Left ventricle myocardium inferior (tissue), 1 donor: ENCODE measurements around the gene EZR. TPM values are rescaled to one million over a fixed set of nuclear protein-coding genes. Genes with fewer than 3 reads are reported as not detected.

ENCODE experiments used
- DNase-seq: peaks from one replicate; pipeline ENCODE4 v3.0.0-alpha.2; 2020
- H3K27ac ChIP-seq: fragments of 200-600 bp; replicated peaks from 2 replicates; pipeline ENCODE4 v1.8.0; 2021
- H3K27me3 ChIP-seq: fragments of 200-600 bp; 2 replicates; pipeline ENCODE4 v1.8.0; 2021; ENCODE audit warnings: low read depth
- H3K36me3 ChIP-seq: fragments of 200-600 bp; 2 replicates; pipeline ENCODE4 v1.8.0; 2021
- H3K4me1 ChIP-seq: fragments of 200-600 bp; 2 replicates; pipeline ENCODE4 v1.8.0; 2021
- H3K4me3 ChIP-seq: fragments of 200-600 bp; 2 replicates; pipeline ENCODE4 v1.8.0; 2021; ENCODE audit warnings: mild to moderate bottlenecking, moderate library complexity
- H3K9me3 ChIP-seq: fragments of 200-600 bp; replicated peaks from 2 replicates; pipeline ENCODE4 v1.8.0; 2021
- intact Hi-C: fragments of 100-400 bp; cut with micrococcal nuclease; formaldehyde crosslinking; loops from one replicate; pipeline ENCODE4 v1.11.0; 2022
- total RNA-seq: library from RNA; stranded (reverse); fragmentation: NEBNext Ultra II Directional; extraction: Animal tissue kit (Norgen Biotek cat#: 25700); gene quantifications from one replicate; pipeline ENCODE4 v1.2.1, GENCODE V29; 2021
- TF ChIP-seq, protein P1 (sequence below): fragments of 200-600 bp; IDR thresholded peaks from 2 replicates; pipeline ENCODE4 v1.8.0; 2021; ENCODE audit warnings: antibody characterized with exemption, mild to moderate bottlenecking, borderline replicate concordance
- donor health status: DM: no; HTN: yes; CAD: no; lungs with severe emphysema.

The EZR gene
- total RNA-seq, 1 donor from 2014 or later, result 242 TPM

DNA sequence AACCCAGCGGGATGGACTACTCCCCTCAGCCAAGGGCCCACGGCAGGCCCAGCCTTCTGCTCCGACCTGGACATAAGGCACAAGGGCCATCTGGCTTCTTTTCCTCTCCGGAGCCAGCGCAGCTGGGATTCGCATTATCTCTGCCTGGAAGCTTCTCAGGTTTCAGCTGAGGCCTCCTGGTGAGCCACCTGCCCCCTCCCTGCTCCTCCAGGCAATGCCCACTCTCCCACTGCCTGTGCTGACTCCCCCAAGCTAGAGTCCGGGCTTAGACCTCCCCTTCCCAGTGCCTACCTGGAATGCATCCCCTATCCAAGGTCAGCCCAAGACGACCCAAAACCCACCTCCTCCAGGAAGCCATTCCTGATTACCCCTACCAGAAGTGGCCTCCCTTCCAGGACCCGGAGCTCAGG is 60.7 kb downstream of the EZR start:
- no peak for DNase-seq
- no peaks in the 10 kb centered on the region for H3K27me3 ChIP-seq
- intact Hi-C loops, result no loop called here

DNA sequence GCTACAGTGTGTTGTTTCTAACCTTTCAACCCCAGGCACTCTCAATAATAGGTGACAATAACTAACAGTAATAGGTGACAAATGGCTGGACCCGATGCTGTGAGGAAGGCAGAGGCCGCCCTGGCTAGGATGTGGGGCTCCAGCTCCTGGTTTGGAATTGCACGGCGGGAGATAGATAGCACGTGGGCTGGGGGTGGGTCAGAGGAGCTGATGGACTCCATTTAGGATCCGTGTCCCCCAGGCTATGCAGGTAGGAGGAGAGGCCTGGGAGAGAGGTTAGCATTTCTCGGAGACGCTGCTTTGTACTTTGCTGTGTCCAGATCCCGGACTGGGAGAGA is 61.4 kb downstream of the EZR start:
- DNase-seq, result no peak
- no peak overlapping the region for H3K4me3 ChIP-seq
- H3K27ac ChIP-seq, result no peak overlapping the region
- intact Hi-C loops, result no loop called here
- TF ChIP-seq, protein P1, sequence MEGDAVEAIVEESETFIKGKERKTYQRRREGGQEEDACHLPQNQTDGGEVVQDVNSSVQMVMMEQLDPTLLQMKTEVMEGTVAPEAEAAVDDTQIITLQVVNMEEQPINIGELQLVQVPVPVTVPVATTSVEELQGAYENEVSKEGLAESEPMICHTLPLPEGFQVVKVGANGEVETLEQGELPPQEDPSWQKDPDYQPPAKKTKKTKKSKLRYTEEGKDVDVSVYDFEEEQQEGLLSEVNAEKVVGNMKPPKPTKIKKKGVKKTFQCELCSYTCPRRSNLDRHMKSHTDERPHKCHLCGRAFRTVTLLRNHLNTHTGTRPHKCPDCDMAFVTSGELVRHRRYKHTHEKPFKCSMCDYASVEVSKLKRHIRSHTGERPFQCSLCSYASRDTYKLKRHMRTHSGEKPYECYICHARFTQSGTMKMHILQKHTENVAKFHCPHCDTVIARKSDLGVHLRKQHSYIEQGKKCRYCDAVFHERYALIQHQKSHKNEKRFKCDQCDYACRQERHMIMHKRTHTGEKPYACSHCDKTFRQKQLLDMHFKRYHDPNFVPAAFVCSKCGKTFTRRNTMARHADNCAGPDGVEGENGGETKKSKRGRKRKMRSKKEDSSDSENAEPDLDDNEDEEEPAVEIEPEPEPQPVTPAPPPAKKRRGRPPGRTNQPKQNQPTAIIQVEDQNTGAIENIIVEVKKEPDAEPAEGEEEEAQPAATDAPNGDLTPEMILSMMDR, result no peak
- H3K27me3 ChIP-seq, result no peaks in the 10 kb centered on the region
- H3K9me3 ChIP-seq, result no peaks in the 10 kb centered on the region
- peaks cover 18% of the 10 kb centered on the region for H3K4me1 ChIP-seq
- H3K36me3 ChIP-seq, result peaks cover 6% of the 10 kb centered on the region

More for the DNA sequence above, 60.7 kb downstream of the EZR start:
- no peaks in the 10 kb centered on the region for H3K9me3 ChIP-seq
- H3K36me3 ChIP-seq, result peaks cover 6% of the 10 kb centered on the region
- TF ChIP-seq, protein P1, result no peak
- no peak overlapping the region for H3K27ac ChIP-seq
- no peak overlapping the region for H3K4me3 ChIP-seq
- H3K4me1 ChIP-seq, result peaks cover 18% of the 10 kb centered on the region

DNA sequence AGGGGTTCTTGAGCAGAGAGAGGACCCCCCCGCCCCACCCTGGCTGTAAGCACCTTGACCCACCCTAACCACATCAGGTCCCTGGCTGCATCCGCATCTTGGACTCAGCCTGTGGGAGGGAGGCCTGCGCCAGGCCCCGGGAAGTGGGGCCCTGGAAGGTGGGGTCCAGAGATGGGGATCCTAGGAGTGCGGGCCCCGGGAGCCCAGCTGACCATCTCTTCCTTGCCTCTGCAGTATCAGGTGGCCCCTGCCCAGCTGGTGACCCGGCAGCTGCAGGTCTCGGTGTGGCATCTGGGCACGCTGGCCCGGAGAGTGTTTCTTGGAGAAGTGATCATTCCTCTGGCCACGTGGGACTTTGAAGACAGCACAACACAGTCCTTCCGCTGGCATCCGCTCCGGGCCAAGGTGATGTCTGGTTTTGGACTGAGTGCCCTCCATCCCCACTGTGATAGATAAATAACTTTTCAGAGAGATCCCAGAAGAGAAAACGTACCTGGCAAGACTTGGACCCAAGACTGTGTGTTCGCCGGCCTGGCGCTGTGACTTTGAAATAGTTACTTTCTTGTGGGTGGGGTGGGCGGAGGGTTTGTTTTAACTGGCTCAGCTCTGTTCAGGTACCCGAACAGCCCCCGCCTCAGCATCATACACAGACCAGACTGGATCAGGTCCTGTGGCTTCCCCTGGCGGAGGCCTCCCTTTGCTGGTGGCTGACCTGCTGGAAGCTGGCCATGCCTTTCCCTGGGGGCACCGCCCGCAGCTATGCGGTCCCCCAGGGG is 62.0 kb downstream of the EZR start:
- TF ChIP-seq, protein P1, result no peak
- peaks cover 6% of the 10 kb centered on the region for H3K36me3 ChIP-seq
- H3K9me3 ChIP-seq, result no peaks in the 10 kb centered on the region
- intact Hi-C loops, result no loop called here
- no peak overlapping the region for H3K27ac ChIP-seq
- no peak for DNase-seq
- H3K4me3 ChIP-seq, result no peak overlapping the region
- H3K4me1 ChIP-seq, result peaks cover 24% of the 10 kb centered on the region
- no peaks in the 10 kb centered on the region for H3K27me3 ChIP-seq

DNA sequence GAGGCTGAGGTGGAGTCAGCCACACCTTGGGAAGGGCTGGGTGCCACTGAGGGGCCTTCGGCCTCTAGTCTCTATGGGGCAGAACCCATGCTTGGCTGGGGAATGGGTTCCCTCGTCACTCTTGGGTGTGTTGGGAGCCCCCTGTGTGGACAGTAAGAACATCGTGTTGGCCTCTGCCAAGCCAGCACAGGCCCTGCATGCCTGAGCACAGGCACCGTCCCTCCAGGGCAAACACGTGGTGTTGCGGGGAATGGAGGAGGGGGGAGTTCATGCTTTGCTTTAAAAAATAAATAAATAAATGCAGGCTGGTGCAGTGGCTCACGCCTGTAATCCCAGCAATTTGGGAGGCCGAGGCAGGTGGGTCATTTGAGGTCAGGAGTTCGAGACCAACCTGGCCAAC is 63.0 kb downstream of the EZR start:
- TF ChIP-seq, protein P1, result no peak
- intact Hi-C loops, result no loop called here

DNA sequence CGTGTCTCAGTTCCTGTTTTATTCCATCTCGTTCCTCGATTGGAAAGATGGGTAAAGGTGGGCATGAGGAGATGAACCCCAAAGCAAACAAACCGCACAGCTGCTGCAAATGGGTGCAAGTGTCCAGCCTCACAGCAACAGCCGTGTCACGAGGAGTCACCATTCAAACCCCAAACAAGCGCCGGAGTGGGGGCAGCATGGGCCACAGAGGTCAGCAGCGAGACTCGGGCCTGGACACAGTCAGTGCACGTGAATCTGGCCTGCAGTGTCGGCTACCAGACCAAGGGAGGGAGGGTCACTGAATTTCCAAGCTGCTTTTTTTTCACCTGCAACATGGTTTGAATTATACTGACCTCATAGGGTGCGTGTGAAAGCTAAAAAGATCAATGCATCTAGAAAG is 63.5 kb downstream of the EZR start:
- H3K27ac ChIP-seq, result no peak overlapping the region
- H3K36me3 ChIP-seq, result peaks cover 6% of the 10 kb centered on the region
- intact Hi-C loops, result no loop called here
- H3K27me3 ChIP-seq, result no peaks in the 10 kb centered on the region
- H3K4me3 ChIP-seq, result no peak overlapping the region
- peaks cover 30% of the 10 kb centered on the region for H3K4me1 ChIP-seq
- TF ChIP-seq, protein P1, result no peak
- no peak for DNase-seq
- H3K9me3 ChIP-seq, result no peaks in the 10 kb centered on the region

More for the DNA sequence above, 63.0 kb downstream of the EZR start:
- H3K4me3 ChIP-seq, result no peak overlapping the region
- no peaks in the 10 kb centered on the region for H3K9me3 ChIP-seq
- no peaks in the 10 kb centered on the region for H3K27me3 ChIP-seq
- no peak overlapping the region for H3K27ac ChIP-seq
- peaks cover 30% of the 10 kb centered on the region for H3K4me1 ChIP-seq
- DNase-seq, result no peak
- peaks cover 6% of the 10 kb centered on the region for H3K36me3 ChIP-seq
